Stimulated activated CD4-positive, alpha-beta T cell treated with anti-CD3 and anti-CD28 coated beads, Interleukin-12 subunit alpha, Interleukin-12 subunit beta, amount 100 ng/mL, for 48 hours (primary cell): ENCODE measurements around the gene SLAMF6.
"Not testable (repeated sequence)": the region's sequence is repeated elsewhere in the genome, so short reads cannot be mapped to it uniquely, and the experiment has no call there.

Experiments
- DNase-seq, 3 donors: peaks; one replicate each; pipeline ENCODE4 v3.0.0-alpha.2; 2020; ENCODE audit warnings: low read depth in 2 of 3, low spot score in 1 of 3

Gene SLAMF6

DNA sequence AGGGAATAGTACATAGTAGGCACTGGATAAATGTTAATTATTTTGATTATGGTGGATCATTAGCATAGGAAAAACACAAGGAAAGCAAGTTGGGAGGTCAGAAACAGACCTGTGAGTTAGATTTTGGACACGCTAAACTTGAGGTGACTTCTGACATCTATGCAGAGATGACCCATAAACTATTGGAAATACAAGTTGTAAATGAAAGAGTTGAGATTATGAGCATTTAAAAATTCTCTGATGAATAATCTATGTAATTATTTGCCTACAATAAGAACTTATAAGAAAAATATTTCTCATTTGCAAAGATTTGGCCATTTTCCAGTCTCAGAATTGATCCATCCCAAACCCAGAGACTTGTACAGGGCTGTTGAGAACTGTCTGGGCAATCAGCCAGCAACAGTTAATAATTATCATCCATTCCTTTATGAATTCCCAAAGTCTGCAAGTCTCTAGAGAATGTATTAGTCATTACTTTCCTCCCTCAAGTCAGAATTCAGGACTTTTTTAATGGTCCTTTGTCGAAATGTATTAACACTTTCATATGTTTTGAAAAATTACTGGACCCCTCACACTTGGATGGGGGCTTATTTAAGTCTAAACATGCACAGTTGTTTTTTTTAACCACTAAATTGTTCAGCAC lies 19.4 kb upstream of the SLAMF6 start:
- DNase-seq: no peak

DNA sequence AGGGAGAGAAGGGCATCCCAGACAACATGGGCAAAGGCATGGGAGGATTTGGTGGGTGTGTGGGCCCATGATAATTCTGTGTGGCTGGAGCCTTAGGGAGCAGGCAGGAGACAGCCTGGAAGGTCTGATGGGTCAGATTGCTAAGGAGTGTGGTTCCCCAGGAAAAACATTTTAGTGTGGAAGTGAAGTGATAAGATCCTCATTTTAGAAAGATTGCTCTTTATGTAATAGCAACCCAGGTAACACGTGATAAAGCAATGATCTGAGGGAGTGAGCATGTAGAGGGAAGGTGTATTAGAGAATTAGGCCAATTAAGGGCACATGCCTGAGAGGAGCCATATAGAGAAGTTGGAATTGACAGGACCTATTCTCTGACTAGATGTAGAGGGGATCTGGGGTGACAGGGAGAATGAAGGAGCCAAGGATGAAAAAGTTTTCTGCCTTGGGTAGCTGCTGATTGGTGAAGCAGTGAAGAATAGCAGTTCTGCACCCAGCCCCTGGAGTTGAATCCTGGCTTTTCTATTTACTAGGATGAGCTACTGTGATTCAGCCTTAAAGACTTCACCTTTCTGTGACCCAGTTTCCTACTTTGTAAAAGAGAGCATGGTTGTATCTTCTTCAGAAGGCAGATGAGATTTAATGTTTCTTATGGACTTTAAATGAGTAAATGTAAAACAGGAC lies 18.7 kb upstream of the SLAMF6 start:
- no peak for DNase-seq

DNA sequence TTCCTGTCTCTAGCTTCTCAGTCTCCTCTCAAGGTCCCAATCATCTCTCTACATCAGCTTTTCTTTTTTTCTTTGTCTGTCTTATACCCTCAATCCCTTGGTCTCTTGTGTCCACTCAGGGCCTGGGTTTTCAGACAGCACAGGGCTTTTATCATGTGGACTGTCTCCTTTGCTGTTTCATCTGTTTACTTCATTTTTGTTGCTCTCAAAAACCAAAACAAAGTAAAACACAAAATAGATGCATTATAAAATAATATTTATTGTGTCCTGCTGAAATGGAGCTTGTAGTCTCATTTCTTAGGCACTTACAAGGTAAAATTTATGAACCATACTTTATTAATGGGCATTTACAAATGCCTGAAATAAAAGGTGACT lies 17.8 kb upstream of the SLAMF6 start:
- no peak for DNase-seq

DNA sequence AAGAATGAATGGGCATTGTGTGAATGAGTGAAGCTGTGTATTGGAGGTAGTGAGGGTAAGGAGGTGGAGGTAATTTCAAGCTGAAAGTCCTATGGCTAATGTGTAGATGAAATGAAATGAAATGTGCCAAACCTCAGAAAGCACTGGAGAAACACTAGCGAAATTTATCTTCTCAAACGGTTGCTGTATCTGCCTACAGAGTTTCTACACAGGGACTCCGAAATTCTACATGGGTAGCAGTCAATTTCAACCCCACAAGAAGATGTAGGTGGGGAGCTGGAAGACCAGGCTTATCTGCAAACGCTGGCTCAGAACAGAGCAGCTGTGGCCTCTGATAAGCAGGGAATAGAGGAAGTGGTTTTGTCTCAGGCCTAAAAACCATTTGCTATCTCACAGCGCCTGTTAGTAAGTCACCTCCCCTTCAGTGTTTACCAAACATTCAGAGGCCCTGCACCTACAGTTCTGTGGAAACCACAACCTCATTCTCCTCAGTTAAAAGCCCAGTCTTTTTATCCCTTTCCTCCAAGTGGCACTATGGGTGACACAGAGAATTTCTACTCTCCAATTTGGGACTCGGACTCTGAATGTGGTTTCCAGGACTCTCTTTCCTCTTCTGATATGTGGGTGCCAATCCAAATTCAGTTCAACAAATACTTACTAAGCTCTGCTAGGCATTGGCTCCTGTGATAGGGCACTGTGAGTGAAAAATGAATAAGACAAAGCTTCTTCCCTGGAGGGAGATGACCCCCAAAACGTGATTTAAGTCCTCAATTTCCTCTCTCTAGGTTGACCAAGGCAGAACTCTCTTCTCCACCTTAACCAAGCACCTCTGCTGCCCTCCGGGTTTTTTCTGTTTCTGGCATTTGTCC lies 17.2 kb upstream of the SLAMF6 start:
- peak in 2 of 3 donors; percentile 22 to 30 for DNase-seq

DNA sequence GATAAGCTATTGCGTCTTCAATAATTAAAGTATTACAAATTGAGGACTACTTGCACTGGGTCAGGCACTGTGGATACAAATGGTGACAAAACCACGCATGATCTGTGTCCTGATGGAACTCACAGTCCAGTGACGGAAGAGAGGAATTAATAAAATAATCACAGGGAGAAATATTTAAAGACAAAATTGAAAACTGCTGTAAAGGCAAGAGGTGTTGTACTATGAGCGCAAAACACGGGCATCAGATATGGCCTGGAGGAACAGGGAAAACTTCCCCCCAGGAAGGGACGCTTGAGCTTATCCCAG lies 16.6 kb upstream of the SLAMF6 start:
- no peak for DNase-seq

DNA sequence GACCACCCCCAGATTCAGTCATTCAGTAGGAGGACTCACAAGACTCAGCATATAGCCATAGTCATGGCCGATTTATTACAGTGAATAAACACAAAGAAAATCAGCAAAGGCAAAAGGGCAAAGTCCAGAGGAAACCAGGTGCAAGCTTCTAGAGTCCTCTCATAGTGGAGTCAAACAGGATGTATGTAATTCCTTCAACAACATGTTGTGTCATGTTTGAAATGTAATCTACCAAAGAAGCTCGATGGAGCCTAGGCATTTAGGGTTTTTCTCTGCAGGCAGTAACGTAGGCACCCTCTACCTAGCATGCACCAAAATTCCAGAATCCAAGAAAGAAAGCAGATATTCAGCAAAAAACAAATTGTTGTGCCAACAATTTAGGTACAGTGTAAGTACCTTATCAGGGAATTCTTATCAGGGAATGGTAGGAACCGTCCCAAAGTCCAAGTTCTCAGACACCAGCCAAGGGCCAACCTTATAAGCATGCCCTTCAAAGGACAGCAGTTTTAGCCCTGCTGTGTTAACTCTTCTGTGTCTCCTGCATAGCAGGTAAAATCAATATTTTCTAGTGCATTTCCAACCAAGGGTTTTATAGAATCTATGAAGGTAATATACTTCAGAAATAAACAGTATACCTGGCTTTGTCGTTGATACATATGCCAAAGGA lies 16.1 kb upstream of the SLAMF6 start:
- no peak for DNase-seq

DNA sequence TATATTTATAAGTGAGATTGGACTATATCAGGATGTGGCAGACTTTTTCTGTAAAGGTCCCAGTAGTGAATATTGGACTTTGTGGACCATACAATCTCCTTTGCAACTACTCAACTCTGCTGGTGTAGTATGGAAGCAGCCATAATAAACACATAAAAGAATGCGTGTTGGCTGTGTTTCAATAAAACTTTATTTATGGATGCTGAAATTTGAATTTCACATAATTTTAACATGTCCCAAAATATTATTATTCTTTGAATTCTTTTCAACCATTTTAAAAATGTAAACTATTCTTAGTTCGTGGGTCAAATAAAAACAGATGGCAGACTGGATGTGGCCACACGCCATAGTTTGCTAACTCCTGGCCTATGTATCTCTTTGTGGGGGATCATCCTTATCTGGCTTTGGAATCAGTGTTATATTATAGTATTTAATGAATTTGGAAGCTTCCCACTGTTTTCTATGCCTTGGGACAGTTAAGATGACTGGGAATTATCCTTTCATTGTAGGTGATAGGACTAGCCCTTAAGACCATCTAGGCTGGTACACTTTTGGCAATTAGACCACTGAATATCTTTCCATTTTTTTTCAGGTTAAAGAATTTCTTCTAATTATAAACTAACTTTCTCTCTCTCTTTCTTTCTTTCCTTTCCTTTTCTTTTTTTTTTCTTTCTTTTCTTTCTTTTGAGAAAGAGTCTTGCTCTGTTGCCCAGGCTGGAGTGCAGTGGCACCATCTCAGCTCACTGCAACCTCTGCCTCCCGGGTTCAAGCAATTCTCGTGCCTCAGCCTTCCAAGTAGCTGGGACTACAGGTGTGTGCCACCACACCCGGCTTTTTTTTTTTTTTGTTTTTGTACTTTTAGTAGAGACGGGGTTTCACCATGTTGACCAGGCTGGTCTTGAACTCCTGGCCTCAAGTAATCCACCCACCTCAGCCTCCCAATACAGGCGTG lies 14.9 kb upstream of the SLAMF6 start:
- DNase-seq: no peak

DNA sequence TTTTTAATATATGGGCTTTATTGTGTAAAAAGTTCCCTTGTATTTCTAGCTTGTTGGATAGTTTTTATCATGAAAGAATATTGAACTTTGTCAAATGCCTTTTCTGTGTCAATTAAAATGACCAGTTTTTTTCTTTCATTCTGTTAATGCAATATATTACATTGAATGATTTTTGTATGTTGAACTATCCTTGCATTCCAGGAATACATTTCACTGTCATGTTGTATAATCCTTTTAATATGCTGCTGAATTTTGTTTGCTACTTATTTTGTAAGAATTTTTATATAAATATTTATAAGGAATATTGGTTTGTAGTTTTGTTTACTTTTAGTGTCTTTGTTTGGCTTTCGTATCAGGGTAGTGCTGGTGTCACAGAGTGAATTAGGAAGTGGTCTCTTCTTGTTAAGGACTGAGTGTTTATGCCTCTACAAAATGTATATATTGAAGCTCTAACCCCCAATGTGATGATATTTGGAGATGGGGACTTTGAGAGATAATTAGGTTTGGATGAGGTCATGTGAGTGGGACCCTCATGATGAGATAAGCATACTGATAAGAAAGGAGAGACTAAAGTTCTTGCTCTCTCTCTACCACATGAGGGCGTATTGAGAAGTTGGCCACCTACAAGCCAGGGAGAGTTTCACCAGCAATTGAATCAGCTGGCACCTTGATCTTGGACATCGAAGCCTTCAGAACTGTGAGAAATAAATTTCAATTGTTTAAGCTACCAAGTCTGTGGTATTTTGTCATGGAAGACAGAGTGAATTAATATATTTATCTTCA lies 12.0 kb upstream of the SLAMF6 start:
- no peak for DNase-seq

DNA sequence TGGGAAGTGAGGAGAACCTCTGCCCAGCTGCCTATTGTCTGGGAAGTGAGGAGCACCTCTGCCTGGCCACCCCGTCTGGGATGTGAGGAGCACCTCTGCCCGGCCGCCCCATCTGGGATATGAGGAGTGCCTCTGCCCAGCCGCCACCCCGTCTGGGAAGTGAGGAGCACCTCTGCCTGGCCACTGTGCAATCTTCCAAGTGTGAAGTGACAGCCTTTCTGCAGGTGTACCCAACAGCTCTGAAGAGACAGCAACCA lies 9.4 kb upstream of the SLAMF6 start:
- not testable (repeated sequence) for DNase-seq

DNA sequence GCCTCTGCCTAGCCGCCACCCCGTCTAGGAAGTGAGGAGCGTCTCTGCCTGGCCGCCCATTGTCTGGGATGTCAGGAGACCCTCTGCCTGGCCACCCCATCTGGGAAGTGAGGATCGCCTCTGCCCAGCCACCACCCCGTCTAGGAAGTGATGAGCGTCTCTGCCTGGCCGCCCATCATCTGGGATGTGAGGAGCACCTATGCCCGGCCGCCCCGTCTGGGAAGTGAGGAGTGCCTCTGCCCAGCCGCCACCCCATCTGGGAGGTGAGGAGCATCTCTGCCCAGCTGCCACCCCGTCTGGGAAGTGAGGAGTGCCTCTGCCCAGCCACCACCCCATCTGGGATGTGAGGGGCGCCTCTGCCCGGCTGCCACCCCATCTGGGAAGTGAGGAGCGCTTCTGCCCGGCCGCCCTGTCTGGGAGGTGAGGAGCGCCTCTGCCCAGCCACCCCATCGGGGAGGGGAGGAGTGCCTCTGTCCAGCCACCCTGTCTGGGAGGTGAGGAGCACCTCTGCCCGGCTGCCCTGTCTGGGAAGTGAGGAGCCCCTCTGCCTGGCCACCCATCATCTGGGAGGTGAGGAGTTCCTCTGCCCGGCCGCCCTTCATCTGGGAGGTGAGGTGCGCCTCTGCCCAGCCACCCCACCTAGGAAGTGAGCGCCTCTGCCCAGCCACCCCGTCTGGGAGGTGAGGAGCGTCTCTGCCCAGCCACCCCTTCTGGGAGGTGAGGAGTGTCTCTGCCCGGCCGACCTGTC lies 8.9 kb upstream of the SLAMF6 start:
- DNase-seq: not testable (repeated sequence)

DNA sequence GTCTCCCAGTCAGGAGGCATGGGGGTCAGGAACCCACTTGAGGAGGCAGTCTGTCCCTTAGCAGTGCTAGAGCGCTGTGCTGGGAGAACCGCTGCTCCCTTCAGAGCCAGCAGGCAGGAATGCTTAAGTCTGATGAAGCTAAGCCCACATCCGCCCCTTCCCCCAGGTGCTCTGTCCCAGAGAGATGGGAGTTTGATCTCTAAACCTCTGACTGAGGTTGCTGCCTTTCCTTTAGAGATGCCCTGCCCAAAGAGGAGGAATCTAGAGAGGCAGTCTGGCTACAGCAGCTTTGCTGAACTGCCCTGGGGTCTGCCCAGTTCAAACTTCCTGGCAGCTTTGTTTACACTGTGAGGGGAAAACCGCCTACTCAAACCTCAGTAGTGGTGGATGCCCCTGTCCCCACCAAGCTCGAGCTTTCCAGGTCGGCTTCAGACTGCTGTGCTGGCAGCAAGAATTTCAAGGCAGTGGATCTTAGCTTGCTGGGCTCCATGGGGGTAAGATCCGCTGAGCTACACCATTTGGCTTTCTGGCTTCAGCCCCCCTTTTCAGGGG lies 6.4 kb upstream of the SLAMF6 start:
- not testable (repeated sequence) for DNase-seq

DNA sequence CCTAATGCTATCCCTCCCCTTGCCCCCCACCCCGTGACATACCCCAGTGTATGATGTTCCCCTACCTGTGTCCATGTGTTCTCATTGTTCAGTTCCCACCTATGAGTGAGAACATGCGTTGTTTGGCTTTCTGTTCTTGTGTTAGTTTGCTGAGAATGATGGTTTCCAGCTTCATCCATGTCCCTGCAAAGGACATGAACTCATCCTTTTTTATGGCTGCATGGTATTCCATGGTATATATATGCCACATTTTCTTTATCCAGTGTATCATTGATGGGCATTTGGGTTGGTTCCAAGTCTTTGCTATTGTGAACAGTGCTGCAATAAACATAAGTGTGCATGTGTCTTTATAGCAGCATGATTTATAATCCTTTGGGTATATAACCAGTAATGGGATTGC lies 734 bp upstream of the SLAMF6 start:
- not testable (repeated sequence) for DNase-seq

DNA sequence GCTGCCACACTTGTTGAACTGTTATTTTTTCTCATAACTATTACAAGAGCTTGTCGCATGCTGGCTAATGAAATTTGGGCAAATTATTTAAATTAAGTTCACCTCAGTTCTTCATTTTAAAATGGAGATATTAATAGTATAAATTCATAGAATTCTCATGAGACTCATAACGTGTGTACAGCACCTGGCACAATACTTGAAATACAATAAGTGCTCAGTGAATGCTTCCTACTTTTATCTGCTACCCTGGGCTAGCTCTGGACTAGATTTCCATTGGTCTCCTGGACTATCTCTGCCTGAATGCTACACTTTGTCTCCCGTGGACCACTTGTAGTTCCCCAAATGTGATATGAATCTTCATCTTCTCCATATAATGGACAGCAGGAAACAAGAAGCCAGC lies 919 bp downstream of the SLAMF6 start:
- DNase-seq: no peak

DNA sequence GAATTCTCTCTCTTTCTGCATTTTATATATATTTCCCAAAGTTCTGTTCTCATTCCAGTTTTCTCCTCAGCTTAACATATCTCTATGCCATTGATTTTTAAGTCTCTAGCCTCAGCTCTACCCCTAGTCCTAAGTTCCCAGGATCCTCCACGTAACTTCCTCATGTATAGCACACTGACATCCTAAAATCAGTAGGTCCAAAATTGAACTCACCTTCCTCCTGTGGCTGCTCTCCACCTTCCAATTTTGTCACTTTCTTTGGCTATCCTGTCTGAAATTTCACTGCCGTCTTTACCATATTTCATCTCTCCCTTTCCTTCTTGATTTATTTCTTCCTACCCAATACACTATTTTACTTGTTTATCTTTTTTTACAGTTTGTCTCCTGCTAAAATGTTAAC lies 1.5 kb downstream of the SLAMF6 start:
- DNase-seq: no peak

DNA sequence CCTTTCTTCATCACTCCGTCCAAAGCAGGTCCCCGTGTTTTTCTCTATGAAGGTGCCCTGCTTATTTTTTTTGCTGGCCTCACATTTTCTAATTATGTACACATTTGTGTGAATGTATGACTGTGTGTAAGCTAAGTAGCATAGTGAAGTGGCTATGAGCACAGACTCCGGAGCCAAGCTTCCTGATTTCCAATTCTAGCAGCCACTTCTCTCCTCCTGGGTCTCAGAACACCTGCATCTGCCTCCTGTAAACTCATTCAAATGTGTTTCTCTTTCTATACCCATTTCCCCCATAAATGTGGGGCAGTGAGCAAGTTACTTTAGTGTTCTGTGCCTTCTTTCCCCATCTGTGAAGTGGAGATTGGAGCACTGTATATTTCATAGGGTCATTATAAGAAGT lies 2.1 kb downstream of the SLAMF6 start:
- DNase-seq: no peak

DNA sequence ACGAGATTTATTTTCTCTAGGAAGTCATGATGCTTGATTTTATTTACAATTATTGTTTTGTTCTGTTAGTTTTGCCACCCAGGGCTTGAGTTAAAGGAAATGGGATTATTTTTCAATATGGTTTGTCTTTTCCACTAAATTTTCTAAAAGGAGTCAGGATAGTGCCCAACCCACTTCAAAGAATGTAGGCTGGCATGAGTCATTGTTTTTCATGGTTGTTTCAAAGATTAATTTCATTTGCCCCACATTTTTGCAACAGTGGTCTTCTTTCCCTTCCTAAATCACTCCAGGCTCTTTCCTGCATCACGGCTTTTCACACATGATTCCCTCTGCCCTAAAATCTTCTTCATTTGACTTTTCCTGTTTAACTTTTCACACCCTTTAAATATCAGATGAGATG lies 2.5 kb downstream of the SLAMF6 start:
- DNase-seq: no peak

DNA sequence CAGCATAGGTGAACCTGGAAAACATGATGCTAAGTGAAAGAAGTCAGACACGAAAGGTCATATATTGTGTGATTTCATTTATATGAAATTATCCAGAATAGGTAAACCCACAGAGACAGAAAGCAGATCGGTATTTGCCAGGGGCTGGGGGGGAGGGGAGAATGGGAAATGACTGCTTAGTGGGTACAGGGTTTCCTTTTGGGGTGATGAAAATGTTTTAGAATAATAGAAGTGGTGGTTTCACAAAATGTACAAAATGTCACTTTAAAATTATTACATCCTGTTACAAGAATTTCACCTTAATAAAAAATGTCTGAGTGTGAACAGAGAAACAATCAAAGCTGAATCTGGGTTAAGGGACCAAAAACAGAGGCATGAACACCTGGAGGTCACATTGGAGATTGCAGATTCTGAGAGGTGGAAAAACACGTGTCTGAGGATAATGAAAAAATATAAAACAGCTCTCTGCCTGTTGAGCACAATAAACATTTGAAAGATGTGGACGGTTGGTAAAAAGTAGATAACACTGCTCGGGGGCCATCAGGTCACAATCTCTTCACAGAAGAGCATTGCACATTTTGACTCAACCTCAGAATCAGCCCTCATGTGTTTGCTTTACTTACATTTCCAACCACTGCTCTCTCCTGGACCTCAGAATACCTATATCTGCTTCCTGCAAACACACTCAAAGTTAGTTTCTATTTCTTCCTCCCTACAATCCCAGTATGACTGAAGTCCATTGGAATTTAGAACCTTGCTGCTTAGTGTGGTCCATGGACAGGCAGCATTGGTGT lies 3.2 kb downstream of the SLAMF6 start:
- peak in 2 of 3 donors; percentile 20 to 30 for DNase-seq

DNA sequence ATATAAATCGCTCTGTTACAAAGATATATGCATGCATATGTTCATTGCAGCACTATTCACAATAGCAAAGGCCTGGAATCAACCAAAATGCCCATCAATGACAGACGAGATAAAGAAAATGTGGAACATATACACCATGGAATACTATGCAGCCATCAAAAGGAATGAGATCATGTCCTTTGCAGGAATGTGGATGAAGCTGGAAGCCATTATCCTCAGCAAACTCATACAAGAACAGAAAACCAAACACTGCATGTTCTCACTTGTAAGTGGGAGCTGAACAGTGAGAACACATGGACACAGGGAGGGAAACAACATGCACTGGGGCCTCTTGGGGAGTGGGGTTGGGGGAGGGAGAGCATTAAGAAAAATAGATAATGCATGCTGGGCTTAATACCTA lies 5.5 kb downstream of the SLAMF6 start:
- not testable (repeated sequence) for DNase-seq
